ENCODE measurements around the gene GASK1A. TPM values are rescaled to one million over a fixed set of nuclear protein-coding genes. Genes with fewer than 3 reads are reported as not detected.

GASK1A gene
- total RNA-seq, 1 donor from 2014 or later = not detected

- Mint-ChIP-seq H3K4me3 (ENCODE audit: unreplicated experiment) (no peak overlapping the region), H3K4me1 (ENCODE audit: unreplicated experiment) (no peaks in the 10 kb centered on the region), H3K27me3 (ENCODE audit: unreplicated experiment) (peaks cover 3% of the 10 kb centered on the region), H3K36me3 (ENCODE audit: unreplicated experiment) (no peaks in the 10 kb centered on the region), H3K9me3 (ENCODE audit: unreplicated experiment) (no peaks in the 10 kb centered on the region), H3K27ac (ENCODE audit: unreplicated experiment) (no peak overlapping the region)
- TF ChIP-seq, protein P1, sequence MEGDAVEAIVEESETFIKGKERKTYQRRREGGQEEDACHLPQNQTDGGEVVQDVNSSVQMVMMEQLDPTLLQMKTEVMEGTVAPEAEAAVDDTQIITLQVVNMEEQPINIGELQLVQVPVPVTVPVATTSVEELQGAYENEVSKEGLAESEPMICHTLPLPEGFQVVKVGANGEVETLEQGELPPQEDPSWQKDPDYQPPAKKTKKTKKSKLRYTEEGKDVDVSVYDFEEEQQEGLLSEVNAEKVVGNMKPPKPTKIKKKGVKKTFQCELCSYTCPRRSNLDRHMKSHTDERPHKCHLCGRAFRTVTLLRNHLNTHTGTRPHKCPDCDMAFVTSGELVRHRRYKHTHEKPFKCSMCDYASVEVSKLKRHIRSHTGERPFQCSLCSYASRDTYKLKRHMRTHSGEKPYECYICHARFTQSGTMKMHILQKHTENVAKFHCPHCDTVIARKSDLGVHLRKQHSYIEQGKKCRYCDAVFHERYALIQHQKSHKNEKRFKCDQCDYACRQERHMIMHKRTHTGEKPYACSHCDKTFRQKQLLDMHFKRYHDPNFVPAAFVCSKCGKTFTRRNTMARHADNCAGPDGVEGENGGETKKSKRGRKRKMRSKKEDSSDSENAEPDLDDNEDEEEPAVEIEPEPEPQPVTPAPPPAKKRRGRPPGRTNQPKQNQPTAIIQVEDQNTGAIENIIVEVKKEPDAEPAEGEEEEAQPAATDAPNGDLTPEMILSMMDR (IDR thresholded peaks at IDR 0.05) = no peak
- DNase-seq (ENCODE audit: extremely low spot score, unreplicated experiment) = peak; percentile 36
These were observed 52.4 kb downstream of the GASK1A start for GRCh38 chr3:43031485-43031884.

GRCh38 chr3:43031889-43032545 lies 52.9 kb downstream of the GASK1A start:
- H3K27ac Mint-ChIP-seq (ENCODE audit: unreplicated experiment) = no peak overlapping the region
- TF ChIP-seq, protein P1 (IDR thresholded peaks at IDR 0.05) = no peak

GRCh38 chr3:43032646-43033628 lies 53.8 kb downstream of the GASK1A start:
- peak; percentile 82 for DNase-seq (ENCODE audit: extremely low spot score, unreplicated experiment)
- no peak overlapping the region for H3K27ac Mint-ChIP-seq (ENCODE audit: unreplicated experiment)
- TF ChIP-seq, protein P1 (IDR thresholded peaks at IDR 0.05) = no peak
- H3K9me3 Mint-ChIP-seq (ENCODE audit: unreplicated experiment) = no peaks in the 10 kb centered on the region
- H3K4me3 Mint-ChIP-seq (ENCODE audit: unreplicated experiment) = no peak overlapping the region
- H3K36me3 Mint-ChIP-seq (ENCODE audit: unreplicated experiment) = no peaks in the 10 kb centered on the region
- no peaks in the 10 kb centered on the region for H3K4me1 Mint-ChIP-seq (ENCODE audit: unreplicated experiment)
- peaks cover 2% of the 10 kb centered on the region for H3K27me3 Mint-ChIP-seq (ENCODE audit: unreplicated experiment)

More at GRCh38 chr3:43031889-43032545, 52.9 kb downstream of the GASK1A start:
- no peaks in the 10 kb centered on the region for H3K4me1 Mint-ChIP-seq (ENCODE audit: unreplicated experiment)
- H3K36me3 Mint-ChIP-seq (ENCODE audit: unreplicated experiment) = no peaks in the 10 kb centered on the region
- DNase-seq (ENCODE audit: extremely low spot score, unreplicated experiment) = no peak
- H3K9me3 Mint-ChIP-seq (ENCODE audit: unreplicated experiment) = no peaks in the 10 kb centered on the region
- H3K27me3 Mint-ChIP-seq (ENCODE audit: unreplicated experiment) = peaks cover 4% of the 10 kb centered on the region
- H3K4me3 Mint-ChIP-seq (ENCODE audit: unreplicated experiment) = no peak overlapping the region

DNA sequence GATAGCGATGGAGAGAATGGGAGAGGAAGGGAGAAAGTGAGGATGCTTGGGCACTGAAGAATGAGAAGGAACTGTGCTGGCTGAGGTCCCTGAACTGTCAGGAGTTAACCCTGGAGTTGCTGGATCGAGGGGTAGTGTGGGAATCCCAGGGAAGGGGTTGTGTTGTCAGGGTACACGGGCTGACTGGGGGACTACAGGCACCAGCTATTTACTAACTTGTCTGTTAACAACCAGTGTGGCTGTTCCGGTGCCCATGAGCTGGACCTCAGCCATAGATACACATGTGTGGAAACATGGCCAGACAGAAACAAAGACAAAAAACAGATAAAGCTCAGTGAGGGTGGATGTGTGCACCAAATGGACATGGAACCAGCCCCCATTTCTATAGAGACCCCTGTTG lies 55.1 kb downstream of the GASK1A start:
- Mint-ChIP-seq H3K4me1 (ENCODE audit: unreplicated experiment) (no peaks in the 10 kb centered on the region), H3K36me3 (ENCODE audit: unreplicated experiment) (no peaks in the 10 kb centered on the region), H3K4me3 (ENCODE audit: unreplicated experiment) (no peak overlapping the region), H3K9me3 (ENCODE audit: unreplicated experiment) (no peaks in the 10 kb centered on the region), H3K27me3 (ENCODE audit: unreplicated experiment) (peaks cover 2% of the 10 kb centered on the region), H3K27ac (ENCODE audit: unreplicated experiment) (no peak overlapping the region)
- TF ChIP-seq, protein P1 (IDR thresholded peaks at IDR 0.05) = no peak
- peak; percentile 57 for DNase-seq (ENCODE audit: extremely low spot score, unreplicated experiment)

- TF ChIP-seq, protein P1 (IDR thresholded peaks at IDR 0.05) = no peak
- H3K4me1 Mint-ChIP-seq (ENCODE audit: unreplicated experiment) = no peaks in the 10 kb centered on the region
- no peak overlapping the region for H3K27ac Mint-ChIP-seq (ENCODE audit: unreplicated experiment)
- peak; percentile 64 for DNase-seq (ENCODE audit: extremely low spot score, unreplicated experiment)
- no peaks in the 10 kb centered on the region for H3K36me3 Mint-ChIP-seq (ENCODE audit: unreplicated experiment)
- H3K4me3 Mint-ChIP-seq (ENCODE audit: unreplicated experiment) = no peak overlapping the region
- peaks cover 2% of the 10 kb centered on the region for H3K27me3 Mint-ChIP-seq (ENCODE audit: unreplicated experiment)
- no peaks in the 10 kb centered on the region for H3K9me3 Mint-ChIP-seq (ENCODE audit: unreplicated experiment)
These were observed 55.8 kb downstream of the GASK1A start for GRCh38 chr3:43034911-43035310.
